Measurements from ENCODE around the gene KCNMA1. TPM values are rescaled to one million over a fixed set of nuclear protein-coding genes. Genes with fewer than 3 reads are reported as not detected.
A peak's percentile ranks its signal among the peaks of the same experiment; 100 is the strongest.

The KCNMA1 gene
- polyA plus RNA-seq, 1 of the 3 experiments (the other 2 are of a cell fraction): 107 TPM

GRCh38 chr10:77386838-77387237 lies 250.8 kb downstream of the KCNMA1 start:
- Histone ChIP-seq H3K9me2 (no peaks in the 10 kb centered on the region), H3K4me2 (peak overlapping the region; percentile 52), H3K27me3 (ENCODE audit: insufficient read depth) (no peaks in the 10 kb centered on the region), H3K79me2 (ENCODE audit: insufficient read depth) (peaks cover 7% of the 10 kb centered on the region; the same call in 1 of the 2 replicates), H3K36me3 (replicated peaks in 1 of 2; ENCODE audit: control insufficient read depth in 1 of 2, insufficient read depth in 2 of 2, low read length in 1 of 2) (peaks cover 0 to 7% of the 10 kb centered on the region in 2 experiments), H3F3A (replicated peaks; ENCODE audit: insufficient read depth) (peaks cover 30% of the 10 kb centered on the region), H3K9ac (peak overlapping the region; percentile 34; the same call in 1 of the 2 replicates), H3K4me1 (ENCODE audit: control insufficient read depth in 1 of 2, insufficient read depth in 2 of 2, low read depth in 1 of 2, low read length in 1 of 2) (peaks cover 34 to 37% of the 10 kb centered on the region in 2 experiments), H3K27ac (ENCODE audit: low read depth in 2 of 2, low read length in 1 of 2) (peak overlapping the region; percentile 56 to 82; a peak in 3 of 4 replicates), H3K4me3 (ENCODE audit: low read depth in 2 of 2, low read length in 1 of 2) (no peak overlapping the region), H4K20me1 (ENCODE audit: insufficient read depth) (no peaks in the 10 kb centered on the region), H3K9me3 (no peaks in the 10 kb centered on the region), H2AFZ (ENCODE audit: low read depth) (peak overlapping the region; percentile 39; the same call in 1 of the 2 replicates)
- ChIA-PET POLR2A (no interaction called here), CTCF (interaction anchor here (1.0 to 1.4 kb wide), 3 partner anchors 9 to 68 kb away, joined by 3 to 4 read pairs (median 4); no protein-coding TSS in a partner anchor)
- DNase-seq: no peak
- 14% methylated on average over 5 of the region's 5 CpGs for WGBS (ENCODE audit: low lambda C conversion rate)
- TF ChIP-seq SIN3A (IDR thresholded peaks at IDR 0.05; ENCODE audit: borderline replicate concordance, low read depth, low read length) (no peak), FOSL2 (IDR thresholded peaks at IDR 0.05; ENCODE audit: borderline replicate concordance, low read depth) (peak; percentile 73), FOXM1 (IDR thresholded peaks at IDR 0.05; ENCODE audit: low read depth) (no peak), RXRA (IDR thresholded peaks at IDR 0.05; ENCODE audit: borderline replicate concordance, low read depth) (peak; percentile 32; the same call in 1 of the 2 replicates), USF2 (IDR thresholded peaks at IDR 0.05; ENCODE audit: borderline replicate concordance, low read depth, low read length) (no peak), YY1 (IDR thresholded peaks at IDR 0.05; ENCODE audit: low read depth) (peak; percentile 35; the same call in 1 of the 2 replicates), TAF1 (IDR thresholded peaks at IDR 0.05; ENCODE audit: borderline replicate concordance, low read depth, low read length) (no peak), MXI1 (IDR thresholded peaks at IDR 0.05; ENCODE audit: low read depth, low read length) (no peak), TEAD4 (IDR thresholded peaks at IDR 0.05; ENCODE audit: borderline replicate concordance, insufficient read depth) (no peak), RFX5 (IDR thresholded peaks at IDR 0.05; ENCODE audit: low read length) (no peak), RAD21 (IDR thresholded peaks at IDR 0.05; ENCODE audit: low read length) (no peak), CTCF (IDR thresholded peaks at IDR 0.05) (no peak), EZH2phosphoT487 (IDR thresholded peaks at IDR 0.05; ENCODE audit: borderline replicate concordance, low read depth) (no peak), PBX3 (IDR thresholded peaks at IDR 0.05) (peak; percentile 25; the same call in 1 of the 2 replicates), ZBTB33 (IDR thresholded peaks at IDR 0.05; ENCODE audit: borderline replicate concordance, low read depth) (no peak), TCF12 (IDR thresholded peaks at IDR 0.05) (peak; percentile 63), GATA2 (CRISPR knock-in tag; IDR thresholded peaks at IDR 0.05) (no peak), SMC3 (IDR thresholded peaks at IDR 0.05; ENCODE audit: low read depth, low read length) (no peak), JUND (IDR thresholded peaks at IDR 0.05) (peak; percentile 79), IRF3 (IDR thresholded peaks at IDR 0.05; ENCODE audit: low read depth, low read length) (no peak), RCOR1 (IDR thresholded peaks at IDR 0.05; ENCODE audit: low read length) (no peak), EP300 (IDR thresholded peaks at IDR 0.05; ENCODE audit: borderline replicate concordance in 1 of 2, low read depth in 1 of 2, low read length in 1 of 2) (peak in 1 of 2 experiments; percentile 67; a peak in 2 of 4 replicates), REST (IDR thresholded peaks at IDR 0.05; ENCODE audit: low read depth, low read length) (no peak)

Data from SK-N-SH (cell line).